Smooth muscle cell (in vitro differentiated cells): ENCODE data around the gene SH3RF1. TPM values are rescaled to one million over a fixed set of nuclear protein-coding genes. Genes with fewer than 3 reads are reported as not detected.

Source experiments
- DNase-seq: peaks from one replicate; lab custom pipeline; 2025; ENCODE audit not compliant: unreplicated experiment; lab: John Stamatoyannopoulos, UW
- H2AFZ ChIP-seq: fragments of 200-600 bp; sonication (generic); 2 replicates; pipeline ENCODE4 v1.6.0; 2016; ENCODE audit warnings: antibody characterized with exemption, low read depth, mild to moderate bottlenecking
- H3F3A ChIP-seq: fragments of 200-600 bp; sonication (generic); 2 replicates; pipeline ENCODE4 v1.6.0; 2017; ENCODE audit warnings: antibody characterized with exemption, low read depth
- H3K27ac ChIP-seq: fragments of 200-600 bp; sonication (generic); 2 replicates; pipeline ENCODE4 v1.5.1; 2016; ENCODE audit warnings: low read depth, mild to moderate bottlenecking
- H3K27me3 ChIP-seq: fragments of 200-600 bp; sonication (generic); 2 replicates; pipeline ENCODE4 v1.6.1; 2016; ENCODE audit warnings: low read depth, mild to moderate bottlenecking
- H3K36me3 ChIP-seq: fragments of 200-600 bp; sonication (generic); 2 replicates; pipeline ENCODE4 v1.5.1; 2016; ENCODE audit warnings: low read depth
- H3K4me1 ChIP-seq: fragments of 200-600 bp; sonication (generic); 2 replicates; pipeline ENCODE4 v1.5.1; 2016; ENCODE audit warnings: low read depth
- H3K4me2 ChIP-seq: fragments of 200-600 bp; sonication (generic); 2 replicates; pipeline ENCODE4 v1.6.0; 2016; ENCODE audit warnings: mild to moderate bottlenecking
- H3K4me3 ChIP-seq: fragments of 200-600 bp; sonication (generic); 2 replicates; pipeline ENCODE4 v1.5.1; 2016; ENCODE audit warnings: mild to moderate bottlenecking
- H3K79me2 ChIP-seq: fragments of 200-600 bp; sonication (generic); 2 replicates; pipeline ENCODE4 v1.6.0; 2016; ENCODE audit warnings: low read depth, mild to moderate bottlenecking
- H3K9ac ChIP-seq: fragments of 200-600 bp; sonication (generic); 2 replicates; pipeline ENCODE4 v1.6.0; 2016; ENCODE audit warnings: low read depth
- H3K9me3 ChIP-seq: fragments of 200-600 bp; sonication (generic); replicated peaks from 2 replicates; pipeline ENCODE4 v1.5.1; 2016; ENCODE audit warnings: low read depth
- H4K20me1 ChIP-seq: fragments of 200-600 bp; sonication (generic); 2 replicates; pipeline ENCODE4 v1.6.0; 2016; ENCODE audit warnings: low read depth
- CTCF ChIP-seq: fragments of 200-600 bp; sonication (generic); IDR thresholded peaks from 2 replicates; pipeline ENCODE4 v1.5.1; 2017; ENCODE audit warnings: borderline replicate concordance, mild to moderate bottlenecking, antibody characterized with exemption; ENCODE audit not compliant: insufficient read depth, poor library complexity, severe bottlenecking
- WGBS: methylation state at CpG from one replicate; pipeline ENCODE4 v1.1.7; 2016; ENCODE audit warnings: low lambda C conversion rate; 5-methylcytosine and 5-hydroxymethylcytosine counted together
- polyA plus RNA-seq: library from polyadenylated mRNA; unstranded; fragments of >200 nt; fragmentation: Nextera tagmentation; extraction: Ambion mirVana; gene quantifications from 2 replicates; pipeline ENCODE4 v1.2.1, GENCODE V29; 2016
- total RNA-seq: library from RNA; depleted of rRNA; stranded (reverse); fragments of >200 nt; gene quantifications from 2 replicates; pipeline ENCODE4 v1.2.3, GENCODE V29; 2014

Gene SH3RF1
- total and polyA plus RNA-seq, 2 experiments from 2014 or later, result 9.4 to 10.2 TPM

- Histone ChIP-seq H3F3A (no peaks in the 10 kb centered on the region), H3K9ac (no peak overlapping the region), H3K36me3 (no peaks in the 10 kb centered on the region), H3K4me2 (no peak overlapping the region), H3K27ac (no peak overlapping the region), H3K79me2 (peaks cover 32% of the 10 kb centered on the region), H3K27me3 (no peaks in the 10 kb centered on the region), H2AFZ (no peak overlapping the region), H3K9me3 (no peaks in the 10 kb centered on the region), H3K4me1 (peaks cover 13% of the 10 kb centered on the region), H4K20me1 (peaks cover 46% of the 10 kb centered on the region), H3K4me3 (no peak overlapping the region)
- no peak for TF ChIP-seq CTCF
- 97% methylated on average over 4 of the region's 4 CpGs for WGBS
- no peak for DNase-seq
Measured at GRCh38 chr4:169158046-169158445, 112.7 kb downstream of the SH3RF1 start.

DNA sequence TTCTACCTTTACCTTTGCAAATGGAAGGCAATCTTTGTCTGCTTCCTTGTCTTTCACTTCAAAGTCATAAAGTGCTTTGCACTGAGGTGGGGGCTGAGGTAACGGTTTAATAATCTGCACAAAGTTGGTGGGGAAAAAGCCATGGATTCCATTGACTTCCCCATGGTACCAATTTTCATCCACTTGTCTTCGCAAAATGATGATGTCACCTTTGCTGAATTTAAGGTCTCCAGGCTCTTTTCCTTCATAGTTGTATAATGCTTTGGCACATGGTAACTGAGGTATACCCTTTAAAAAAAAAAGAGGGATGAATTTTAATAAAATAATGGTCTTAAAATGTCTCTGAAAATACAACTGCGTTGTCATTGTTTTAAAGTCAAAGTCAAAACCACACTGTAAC lies 114.4 kb downstream of the SH3RF1 start:
- no peaks in the 10 kb centered on the region for H3K27me3 ChIP-seq
- H3K36me3 ChIP-seq, result no peaks in the 10 kb centered on the region
- WGBS, result 97% methylated on average over 3 of the region's 3 CpGs
- H4K20me1 ChIP-seq, result peaks cover 38% of the 10 kb centered on the region
- no peak overlapping the region for H3K4me2 ChIP-seq
- DNase-seq, result no peak
- no peak overlapping the region for H2AFZ ChIP-seq
- no peak overlapping the region for H3K4me3 ChIP-seq
- TF ChIP-seq CTCF, result no peak
- H3F3A ChIP-seq, result no peaks in the 10 kb centered on the region
- no peak overlapping the region for H3K27ac ChIP-seq
- H3K9me3 ChIP-seq, result no peaks in the 10 kb centered on the region
- peaks cover 13% of the 10 kb centered on the region for H3K4me1 ChIP-seq
- H3K79me2 ChIP-seq, result peaks cover 22% of the 10 kb centered on the region
- H3K9ac ChIP-seq, result no peak overlapping the region

DNA sequence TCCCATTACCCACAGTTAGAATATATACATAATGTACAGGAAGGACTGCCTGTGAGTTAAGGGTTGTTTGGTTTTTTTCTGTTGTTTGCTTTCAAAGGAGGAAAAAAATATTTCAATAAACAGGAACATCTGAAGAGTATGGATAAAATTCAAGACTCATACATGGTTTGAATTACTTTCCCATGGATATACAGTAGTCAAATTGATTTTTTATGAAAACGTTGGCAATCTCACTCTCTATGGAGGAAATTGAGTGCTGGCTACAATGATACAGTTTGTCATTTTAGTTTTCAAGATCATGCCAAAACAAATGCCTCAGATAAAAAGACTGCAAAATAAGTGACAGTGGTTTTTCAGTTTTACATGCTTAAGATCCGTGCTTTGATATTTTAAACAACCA lies 116.6 kb downstream of the SH3RF1 start:
- WGBS, result 53% methylated on average over 2 of the region's 2 CpGs
- DNase-seq, result no peak
- H4K20me1 ChIP-seq, result peaks cover 16% of the 10 kb centered on the region
- H3K4me2 ChIP-seq, result peak overlapping the region; percentile 22
- no peak overlapping the region for H3K9ac ChIP-seq
- H3K27me3 ChIP-seq, result no peaks in the 10 kb centered on the region
- no peak overlapping the region for H2AFZ ChIP-seq
- H3K4me1 ChIP-seq, result no peaks in the 10 kb centered on the region
- no peaks in the 10 kb centered on the region for H3K36me3 ChIP-seq
- no peak for TF ChIP-seq CTCF
- peak overlapping the region; percentile 30 for H3K27ac ChIP-seq
- no peaks in the 10 kb centered on the region for H3F3A ChIP-seq
- H3K79me2 ChIP-seq, result peaks cover 10% of the 10 kb centered on the region
- no peak overlapping the region for H3K4me3 ChIP-seq
- no peaks in the 10 kb centered on the region for H3K9me3 ChIP-seq

DNA sequence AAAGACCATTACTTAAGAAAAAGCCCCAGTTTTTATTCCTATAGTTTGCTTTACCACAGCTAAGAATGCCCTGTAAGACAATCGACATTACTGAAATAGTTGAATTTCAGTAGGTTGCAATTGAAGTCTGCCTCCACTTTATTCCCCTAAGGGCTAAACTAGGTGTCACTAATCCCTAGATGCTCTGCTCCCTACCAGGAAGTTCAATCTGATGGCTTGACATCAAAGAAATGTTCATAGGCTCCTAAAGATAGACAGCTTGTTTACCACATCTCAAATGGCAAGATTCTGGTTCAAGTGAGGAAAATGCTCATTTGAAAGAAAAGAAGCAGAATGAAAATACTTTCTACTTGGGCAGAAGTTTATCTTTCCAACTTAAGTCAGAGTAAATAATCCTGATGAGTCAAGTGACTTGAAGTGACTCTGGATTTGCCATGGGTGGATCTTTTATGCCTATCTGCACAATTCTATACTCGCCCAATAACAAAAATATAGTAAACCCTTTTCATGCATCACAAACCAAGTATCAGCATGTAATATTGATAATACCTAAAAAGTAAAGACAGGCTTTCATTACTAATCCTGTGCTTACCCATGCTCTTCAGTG lies 117.2 kb downstream of the SH3RF1 start:
- no peak for DNase-seq
- Histone ChIP-seq H4K20me1 (peaks cover 10% of the 10 kb centered on the region), H3K4me1 (no peaks in the 10 kb centered on the region), H3K27me3 (no peaks in the 10 kb centered on the region), H3K4me3 (no peak overlapping the region), H3F3A (no peaks in the 10 kb centered on the region), H3K79me2 (peaks cover 6% of the 10 kb centered on the region), H3K4me2 (peak overlapping the region; percentile 22), H3K36me3 (no peaks in the 10 kb centered on the region), H3K9me3 (no peaks in the 10 kb centered on the region), H3K9ac (no peak overlapping the region), H2AFZ (no peak overlapping the region), H3K27ac (peak overlapping the region; percentile 30)
- TF ChIP-seq CTCF, result no peak
- 37% methylated on average over 2 of the region's 2 CpGs for WGBS
